SK-N-MC (cell line): ENCODE measurements around the gene ARHGEF10L.

Experiments
- EZH2 ChIP-seq: fragments of 200-600 bp; sonication (generic); IDR thresholded peaks from one replicate; pipeline ENCODE4 v1.6.1; 2017; ENCODE audit warnings: antibody characterized with exemption
- POLR2AphosphoS5 ChIP-seq: IDR thresholded peaks from 2 replicates; pipeline ENCODE4 v1.6.1; 2012; ENCODE audit warnings: mild to moderate bottlenecking, low read depth, low read length, borderline replicate concordance

DNA sequence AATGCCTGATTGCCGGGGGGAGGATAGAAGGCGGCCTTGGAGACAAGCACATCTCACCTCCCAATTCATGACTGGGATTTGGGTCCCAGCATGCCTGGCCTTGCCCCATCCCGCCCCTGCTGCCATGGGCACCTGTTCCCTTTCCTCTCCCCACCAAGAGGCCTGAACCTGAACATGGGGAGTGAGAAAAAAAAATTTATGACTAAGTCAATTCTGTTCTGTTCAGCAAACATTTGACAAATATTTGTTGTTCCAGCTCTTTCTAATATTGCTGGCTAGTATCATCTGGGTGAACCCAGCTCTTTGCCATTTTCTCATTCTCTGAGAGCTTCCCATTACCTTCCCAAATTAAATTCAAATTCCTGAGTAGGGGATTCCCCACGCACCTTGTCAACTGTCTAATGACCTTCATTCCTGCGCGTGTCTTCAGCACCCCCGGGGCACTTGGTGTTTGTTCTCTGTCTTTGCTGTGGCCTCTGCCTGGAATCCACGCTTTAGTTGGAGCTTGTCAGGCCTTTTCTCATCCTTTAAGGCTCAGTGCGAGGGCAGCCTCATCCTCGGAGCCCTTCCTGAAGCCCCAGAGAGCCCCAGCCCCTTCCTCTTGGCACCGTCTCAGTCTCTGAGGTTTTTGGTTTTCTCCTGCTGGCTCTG lies 42.8 kb downstream of the ARHGEF10L start:
- no peak for TF ChIP-seq EZH2
- no peak for TF ChIP-seq POLR2AphosphoS5
